CD4-positive, alpha-beta memory T cell (primary cell): ENCODE results near the gene HMGCLL1. TPM values are rescaled to one million over a fixed set of nuclear protein-coding genes. Genes with fewer than 3 reads are reported as not detected.

Experiments
- CTCF ChIA-PET: fragments of 350-600 bp; sonication (Branson Sonifier 250); formaldehyde crosslinking; loops from one replicate; lab custom pipeline; 2021; ENCODE audit warnings: inconsistent platforms; ENCODE audit not compliant: partially characterized antibody; lab: Charles Lee
- POLR2A ChIA-PET: fragments of 350-600 bp; sonication (Branson Sonifier 250); formaldehyde crosslinking; loops from one replicate; lab custom pipeline; 2021; ENCODE audit not compliant: partially characterized antibody; lab: Charles Lee
- DNase-seq, 5 donors: peaks; one replicate each; pipeline versions ENCODE4 v3.0.0 to v3.0.0-alpha.2; 2020 to 2022; ENCODE audit warnings: mixed read lengths in 1 of 5
- H3K27ac ChIP-seq: one replicate; pipeline ENCODE4 v1.7.0; 2013; ENCODE audit warnings: low read depth, low read length
- H3K27me3 ChIP-seq: 2 replicates; pipeline ENCODE4 v1.7.0; 2013; ENCODE audit warnings: mild to moderate bottlenecking, low read length, moderate library complexity; ENCODE audit not compliant: insufficient read depth
- H3K36me3 ChIP-seq: 2 replicates; pipeline ENCODE4 v1.7.0; 2013; ENCODE audit warnings: mild to moderate bottlenecking, low read length, moderate library complexity; ENCODE audit not compliant: insufficient read depth
- H3K4me1 ChIP-seq: 2 replicates; pipeline ENCODE4 v1.7.0; 2013; ENCODE audit warnings: mild to moderate bottlenecking, low read length, moderate library complexity; ENCODE audit not compliant: insufficient read depth
- H3K4me3 ChIP-seq, 2 donors: one replicate each; pipeline ENCODE4 v1.7.0; 2013; ENCODE audit warnings: low read length in 2 of 2, mild to moderate bottlenecking in 1 of 2
- H3K9me3 ChIP-seq, 2 donors: one replicate each; pipeline ENCODE4 v1.7.0; 2013; ENCODE audit warnings: low read length in 2 of 2, control low read depth in 1 of 2; ENCODE audit not compliant: control insufficient read depth in 1 of 2
- H3K27ac Mint-ChIP-seq, 7 donors: one replicate each; pipeline ENCODE4 v1.8.0; 2020 to 2021; ENCODE audit warnings: mixed read lengths in 7 of 7, mild to moderate bottlenecking in 6 of 7, inconsistent platforms in 3 of 7, moderate library complexity in 3 of 7
- H3K27me3 Mint-ChIP-seq, 2 donors: one replicate each; pipeline ENCODE4 v1.8.0; 2020 to 2021; ENCODE audit warnings: mixed read lengths in 2 of 2
- H3K36me3 Mint-ChIP-seq, 2 donors: one replicate each; pipeline ENCODE4 v1.8.0; 2020 to 2021; ENCODE audit warnings: mixed read lengths in 2 of 2, inconsistent platforms in 1 of 2, mild to moderate bottlenecking in 1 of 2
- H3K4me1 Mint-ChIP-seq, 4 donors: one replicate each; pipeline ENCODE4 v1.8.0; 2020 to 2021; ENCODE audit warnings: mixed read lengths in 4 of 4, mild to moderate bottlenecking in 1 of 4
- H3K4me3 Mint-ChIP-seq, 8 donors: one replicate each; pipeline ENCODE4 v1.8.0; 2020 to 2021; ENCODE audit warnings: mixed read lengths in 8 of 8, mild to moderate bottlenecking in 7 of 8, moderate library complexity in 6 of 8, inconsistent platforms in 3 of 8
- H3K9me3 Mint-ChIP-seq, 8 donors: one replicate each; pipeline ENCODE4 v1.8.0; 2020 to 2021; ENCODE audit warnings: mixed read lengths in 8 of 8, mild to moderate bottlenecking in 5 of 8, inconsistent platforms in 3 of 8, moderate library complexity in 1 of 8
- intact Hi-C: fragments of 100-400 bp; cut with micrococcal nuclease; formaldehyde crosslinking; loops from one replicate; pipeline ENCODE4 v1.15.1; 2023
- polyA plus RNA-seq, 2 donors: library from polyadenylated mRNA; unstranded; fragments of 300-500 nt; fragmentation: Illumina TruSeq; gene quantifications; one replicate each; pipeline ENCODE4 v1.2.3, GENCODE V29; 2021
- total RNA-seq, 2 experiments: library from RNA; stranded (reverse); gene quantifications; one replicate each; pipeline ENCODE4 v1.2.3, GENCODE V29; 2021

The HMGCLL1 gene
- total and polyA plus RNA-seq, 4 experiments from 2014 or later = not detected

GRCh38 chr6:55447891-55448290 lies 131.1 kb downstream of the HMGCLL1 start:
- Mint-ChIP-seq H3K36me3 (no peaks in the 10 kb centered on the region), H3K27ac (no peak overlapping the region), H3K9me3 (peaks cover 0 to 17% (median 4%) of the 10 kb centered on the region in 8 donors), H3K27me3 (no peaks in the 10 kb centered on the region), H3K4me3 (no peak overlapping the region), H3K4me1 (no peaks in the 10 kb centered on the region)
- ChIA-PET CTCF (no interaction called here), POLR2A (no interaction called here)
- H3K36me3 ChIP-seq = no peaks in the 10 kb centered on the region
- no peaks in the 10 kb centered on the region for H3K9me3 ChIP-seq
- intact Hi-C loops = no loop called here
- no peaks in the 10 kb centered on the region for H3K27me3 ChIP-seq
- H3K4me1 ChIP-seq = no peaks in the 10 kb centered on the region
- no peak for DNase-seq
- no peak overlapping the region for H3K4me3 ChIP-seq
- H3K27ac ChIP-seq = no peak overlapping the region

GRCh38 chr6:55445648-55446204 lies 133.3 kb downstream of the HMGCLL1 start:
- intact Hi-C loops = no loop called here
- H3K36me3 Mint-ChIP-seq = no peaks in the 10 kb centered on the region
- no peaks in the 10 kb centered on the region for H3K9me3 ChIP-seq
- no peak overlapping the region for H3K27ac ChIP-seq
- H3K4me1 Mint-ChIP-seq = no peaks in the 10 kb centered on the region
- ChIA-PET CTCF (no interaction called here), POLR2A (no interaction called here)
- H3K4me3 ChIP-seq = no peak overlapping the region
- no peaks in the 10 kb centered on the region for H3K27me3 Mint-ChIP-seq
- peaks cover 0 to 16% (median 2%) of the 10 kb centered on the region in 8 donors for H3K9me3 Mint-ChIP-seq
- H3K27ac Mint-ChIP-seq = no peak overlapping the region
- H3K4me3 Mint-ChIP-seq = no peak overlapping the region
- H3K36me3 ChIP-seq = no peaks in the 10 kb centered on the region
- no peaks in the 10 kb centered on the region for H3K4me1 ChIP-seq
- DNase-seq = no peak
- H3K27me3 ChIP-seq = no peaks in the 10 kb centered on the region

- H3K9me3 Mint-ChIP-seq = peaks cover 0 to 10% (median 2%) of the 10 kb centered on the region in 8 donors
- ChIA-PET POLR2A (no interaction called here), CTCF (no interaction called here)
- H3K27ac ChIP-seq = no peak overlapping the region
- no peak overlapping the region for H3K27ac Mint-ChIP-seq
- H3K36me3 Mint-ChIP-seq = no peaks in the 10 kb centered on the region
- intact Hi-C loops = no loop called here
- H3K4me1 Mint-ChIP-seq = no peaks in the 10 kb centered on the region
- DNase-seq = no peak
- no peaks in the 10 kb centered on the region for H3K27me3 Mint-ChIP-seq
- H3K27me3 ChIP-seq = no peaks in the 10 kb centered on the region
- H3K9me3 ChIP-seq = no peaks in the 10 kb centered on the region
- no peak overlapping the region for H3K4me3 Mint-ChIP-seq
- no peaks in the 10 kb centered on the region for H3K4me1 ChIP-seq
- no peaks in the 10 kb centered on the region for H3K36me3 ChIP-seq
- no peak overlapping the region for H3K4me3 ChIP-seq
These were observed 135.5 kb downstream of the HMGCLL1 start for GRCh38 chr6:55443238-55444134.

GRCh38 chr6:55438203-55438602 lies 140.8 kb downstream of the HMGCLL1 start:
- no peaks in the 10 kb centered on the region for H3K27me3 ChIP-seq
- H3K36me3 ChIP-seq = no peaks in the 10 kb centered on the region
- ChIA-PET CTCF (no interaction called here), POLR2A (no interaction called here)
- intact Hi-C loops = no loop called here
- Mint-ChIP-seq H3K9me3 (peaks cover 0 to 15% (median 8%) of the 10 kb centered on the region in 8 donors), H3K27me3 (no peaks in the 10 kb centered on the region), H3K4me3 (no peak overlapping the region), H3K36me3 (no peaks in the 10 kb centered on the region), H3K27ac (no peak overlapping the region), H3K4me1 (no peaks in the 10 kb centered on the region)
- H3K4me1 ChIP-seq = no peaks in the 10 kb centered on the region
- no peak overlapping the region for H3K27ac ChIP-seq
- no peak for DNase-seq
- H3K4me3 ChIP-seq = no peak overlapping the region
- no peaks in the 10 kb centered on the region for H3K9me3 ChIP-seq

- H3K4me3 Mint-ChIP-seq = no peak overlapping the region
- peaks cover 0 to 14% (median 8%) of the 10 kb centered on the region in 8 donors for H3K9me3 Mint-ChIP-seq
- CTCF ChIA-PET = no interaction called here
- no peaks in the 10 kb centered on the region for H3K36me3 Mint-ChIP-seq
- no peaks in the 10 kb centered on the region for H3K4me1 Mint-ChIP-seq
- no peak overlapping the region for H3K4me3 ChIP-seq
- POLR2A ChIA-PET = no interaction called here
- H3K4me1 ChIP-seq = no peaks in the 10 kb centered on the region
- H3K27ac ChIP-seq = no peak overlapping the region
- no peaks in the 10 kb centered on the region for H3K27me3 Mint-ChIP-seq
- intact Hi-C loops = no loop called here
- no peaks in the 10 kb centered on the region for H3K9me3 ChIP-seq
- no peak overlapping the region for H3K27ac Mint-ChIP-seq
- no peaks in the 10 kb centered on the region for H3K27me3 ChIP-seq
- no peak for DNase-seq
- H3K36me3 ChIP-seq = no peaks in the 10 kb centered on the region
These were observed 141.9 kb downstream of the HMGCLL1 start for GRCh38 chr6:55437141-55437540.

- H3K27ac Mint-ChIP-seq = no peak overlapping the region
- H3K9me3 Mint-ChIP-seq = peaks cover 0 to 14% (median 6%) of the 10 kb centered on the region in 8 donors
- Histone ChIP-seq H3K27me3 (no peaks in the 10 kb centered on the region), H3K4me3 (no peak overlapping the region), H3K36me3 (no peaks in the 10 kb centered on the region), H3K4me1 (no peaks in the 10 kb centered on the region), H3K27ac (no peak overlapping the region), H3K9me3 (no peaks in the 10 kb centered on the region)
- CTCF ChIA-PET = no interaction called here
- no peaks in the 10 kb centered on the region for H3K36me3 Mint-ChIP-seq
- DNase-seq = no peak
- intact Hi-C loops = no loop called here
- H3K27me3 Mint-ChIP-seq = no peaks in the 10 kb centered on the region
- H3K4me1 Mint-ChIP-seq = no peaks in the 10 kb centered on the region
- POLR2A ChIA-PET = no interaction called here
- H3K4me3 Mint-ChIP-seq = no peak overlapping the region
These were observed 145.4 kb downstream of the HMGCLL1 start for GRCh38 chr6:55433446-55434130.

GRCh38 chr6:55423933-55424332 lies 155.1 kb downstream of the HMGCLL1 start:
- Mint-ChIP-seq H3K9me3 (peaks cover 0 to 11% (median 3%) of the 10 kb centered on the region in 8 donors), H3K4me1 (no peaks in the 10 kb centered on the region)

More at GRCh38 chr6:55423933-55424332, 155.1 kb downstream of the HMGCLL1 start:
- no peak overlapping the region for H3K4me3 Mint-ChIP-seq
- Histone ChIP-seq H3K4me3 (no peak overlapping the region), H3K27me3 (no peaks in the 10 kb centered on the region), H3K9me3 (no peaks in the 10 kb centered on the region), H3K36me3 (no peaks in the 10 kb centered on the region), H3K27ac (no peak overlapping the region), H3K4me1 (no peaks in the 10 kb centered on the region)
- H3K27me3 Mint-ChIP-seq = no peaks in the 10 kb centered on the region
- ChIA-PET CTCF (no interaction called here), POLR2A (no interaction called here)
- H3K27ac Mint-ChIP-seq = no peak overlapping the region
- H3K36me3 Mint-ChIP-seq = no peaks in the 10 kb centered on the region
- intact Hi-C loops = no loop called here
- DNase-seq = no peak
